Measurements from ENCODE around the gene SHISAL2A.

- TF ChIP-seq EZH2 (IDR thresholded peaks at IDR 0.05; ENCODE audit: insufficient read depth, low read length) (no peak), CTCF (IDR thresholded peaks at IDR 0.05; ENCODE audit: insufficient read depth, low read depth, low read length) (no peak)
These were observed 48.2 kb downstream of the SHISAL2A start for GRCh38 chr1:52681136-52681535.

Data from astrocyte (in vitro differentiated cells and primary cell).